PC-9 (cell line): ENCODE data around the gene TOX3. TPM values are rescaled to one million over a fixed set of nuclear protein-coding genes. Genes with fewer than 3 reads are reported as not detected.

ENCODE experiments used
- BruUV-seq: library from RNA; stranded (reverse); fragments of 400-500 nt; replicated peaks from 2 replicates; lab custom pipeline; 2021; lab: Mats Ljungman, UMichigan
- CTCF ChIA-PET: fragments of 300-600 bp; sonication (Branson Sonifier 250); formaldehyde crosslinking; loops from one replicate; lab custom pipeline; 2022; ENCODE audit warnings: antibody characterized with exemption; lab: Charles Lee
- POLR2A ChIA-PET: fragments of 300-600 bp; sonication (Branson Sonifier 250); formaldehyde crosslinking; loops from one replicate; lab custom pipeline; 2022; ENCODE audit warnings: antibody characterized with exemption; ENCODE audit not compliant: unreplicated experiment; lab: Charles Lee
- DNase-seq, 2 experiments: peaks; one replicate each; pipeline versions ENCODE4 v3.0.0 to v3.0.0-alpha.2; 2015 to 2022; ENCODE audit warnings: mixed read lengths in 1 of 2
- H2AFZ ChIP-seq: fragments of 200-600 bp; sonication (generic); 2 replicates; pipeline ENCODE4 v1.8.1; 2017; ENCODE audit warnings: antibody characterized with exemption
- H3F3A ChIP-seq: fragments of 200-600 bp; sonication (generic); 2 replicates; pipeline ENCODE4 v1.8.1; 2017; ENCODE audit warnings: antibody characterized with exemption, mild to moderate bottlenecking, low read depth; ENCODE audit not compliant: insufficient read depth
- H3K27ac ChIP-seq: fragments of 200-600 bp; sonication (generic); 2 replicates; pipeline ENCODE4 v1.6.1; 2016; ENCODE audit warnings: mixed run types
- H3K27me3 ChIP-seq: fragments of 200-600 bp; sonication (generic); 2 replicates; pipeline ENCODE4 v1.6.1; 2016; ENCODE audit warnings: low read depth, mixed run types; ENCODE audit not compliant: insufficient read depth
- H3K36me3 ChIP-seq: fragments of 200-600 bp; sonication (generic); 2 replicates; pipeline ENCODE4 v1.6.1; 2016; ENCODE audit warnings: low read depth, mixed run types
- H3K4me1 ChIP-seq: fragments of 200-600 bp; sonication (generic); replicated peaks from 2 replicates; pipeline ENCODE4 v1.6.1; 2016; ENCODE audit warnings: mixed run types; ENCODE audit not compliant: insufficient read depth
- H3K4me2 ChIP-seq: fragments of 200-600 bp; sonication (generic); 2 replicates; pipeline ENCODE4 v1.6.1; 2017; ENCODE audit warnings: mixed run types
- H3K4me3 ChIP-seq: fragments of 200-600 bp; sonication (generic); 2 replicates; pipeline ENCODE4 v1.6.1; 2016; ENCODE audit warnings: mixed run types
- H3K79me2 ChIP-seq: fragments of 200-600 bp; sonication (generic); 2 replicates; pipeline ENCODE4 v1.6.1; 2017; ENCODE audit warnings: low read depth, mixed run types
- H3K9me2 ChIP-seq: fragments of 200-600 bp; sonication (generic); 2 replicates; pipeline ENCODE4 v1.8.1; 2017; ENCODE audit warnings: mild to moderate bottlenecking; ENCODE audit not compliant: insufficient read depth
- H3K9me3 ChIP-seq: fragments of 200-600 bp; sonication (generic); 2 replicates; pipeline ENCODE4 v1.8.1; 2016; ENCODE audit warnings: low read depth; ENCODE audit not compliant: insufficient read depth
- H4K20me1 ChIP-seq: fragments of 200-600 bp; sonication (generic); 2 replicates; pipeline ENCODE4 v1.8.1; 2017; ENCODE audit not compliant: insufficient read depth
- CTCF ChIP-seq: fragments of 200-600 bp; sonication (generic); conservative IDR thresholded peaks from 2 replicates; pipeline ENCODE4 v1.6.1; 2017; ENCODE audit warnings: mixed run types, antibody characterized with exemption, mild to moderate bottlenecking, moderate library complexity
- EZH2 ChIP-seq: fragments of 200-600 bp; sonication (generic); IDR thresholded peaks from 2 replicates; pipeline ENCODE4 v1.8.0; 2017; ENCODE audit warnings: antibody characterized with exemption, low read depth
- intact Hi-C: fragments of 100-400 bp; cut with micrococcal nuclease; formaldehyde crosslinking; loops from one replicate; pipeline ENCODE4 v1.10.0; 2022; ENCODE audit not compliant: unreplicated experiment
- total RNA-seq: library from RNA; stranded (reverse); gene quantifications from 2 replicates; pipeline ENCODE4 v1.2.3, GENCODE V29; 2021

TOX3 gene
- total RNA-seq, 1 experiment from 2014 or later = not detected

- Histone ChIP-seq H3K36me3 (no peaks in the 10 kb centered on the region), H4K20me1 (no peaks in the 10 kb centered on the region), H3K27me3 (no peaks in the 10 kb centered on the region), H3K9me2 (no peaks in the 10 kb centered on the region), H3K4me3 (no peak overlapping the region), H3K4me1 (no peaks in the 10 kb centered on the region), H3F3A (no peaks in the 10 kb centered on the region), H2AFZ (no peak overlapping the region), H3K4me2 (no peak overlapping the region), H3K27ac (no peak overlapping the region), H3K79me2 (no peaks in the 10 kb centered on the region), H3K9me3 (no peaks in the 10 kb centered on the region)
- CTCF ChIA-PET = no interaction called here
- TF ChIP-seq CTCF (no peak), EZH2 (no peak)
- BruUV-seq = no TSS peak
- DNase-seq = no peak
- POLR2A ChIA-PET = no interaction called here
- intact Hi-C loops = no loop called here
Measured at GRCh38 chr16:52537516-52537915, 9.4 kb downstream of the TOX3 start.

- no peaks in the 10 kb centered on the region for H3K9me3 ChIP-seq
- no peak for DNase-seq
- no TSS peak for BruUV-seq
- POLR2A ChIA-PET = no interaction called here
- CTCF ChIA-PET = no interaction called here
- no peak overlapping the region for H3K4me3 ChIP-seq
- H3F3A ChIP-seq = no peaks in the 10 kb centered on the region
- no peak overlapping the region for H3K27ac ChIP-seq
- H3K79me2 ChIP-seq = no peaks in the 10 kb centered on the region
- H3K27me3 ChIP-seq = no peaks in the 10 kb centered on the region
- H3K9me2 ChIP-seq = no peaks in the 10 kb centered on the region
- no peaks in the 10 kb centered on the region for H3K4me1 ChIP-seq
- intact Hi-C loops = no loop called here
- no peaks in the 10 kb centered on the region for H4K20me1 ChIP-seq
- TF ChIP-seq CTCF (no peak), EZH2 (no peak)
- H2AFZ ChIP-seq = no peak overlapping the region
- H3K36me3 ChIP-seq = no peaks in the 10 kb centered on the region
- no peak overlapping the region for H3K4me2 ChIP-seq
Measured at GRCh38 chr16:52535076-52535475, 11.9 kb downstream of the TOX3 start.

- Histone ChIP-seq H3K36me3 (no peaks in the 10 kb centered on the region), H2AFZ (no peak overlapping the region)
- intact Hi-C loops = no loop called here
Measured at GRCh38 chr16:52533296-52533695, 13.6 kb downstream of the TOX3 start.

More at GRCh38 chr16:52533296-52533695, 13.6 kb downstream of the TOX3 start:
- POLR2A ChIA-PET = no interaction called here
- no peaks in the 10 kb centered on the region for H3K4me1 ChIP-seq
- CTCF ChIA-PET = no interaction called here
- no peaks in the 10 kb centered on the region for H3F3A ChIP-seq
- no peaks in the 10 kb centered on the region for H3K27me3 ChIP-seq
- TF ChIP-seq CTCF = no peak
- TF ChIP-seq EZH2 = no peak
- no peaks in the 10 kb centered on the region for H3K9me3 ChIP-seq
- no peak overlapping the region for H3K27ac ChIP-seq
- BruUV-seq = no TSS peak
- H3K4me3 ChIP-seq = no peak overlapping the region
- no peak for DNase-seq
- no peaks in the 10 kb centered on the region for H4K20me1 ChIP-seq
- H3K9me2 ChIP-seq = no peaks in the 10 kb centered on the region
- H3K79me2 ChIP-seq = no peaks in the 10 kb centered on the region
- no peak overlapping the region for H3K4me2 ChIP-seq
